HG03520 (cell line): ENCODE results near the gene ENDOD1.

Experiments used
- ATAC-seq: cut with Tn5 transposase; IDR thresholded peaks from one replicate; pipeline ENCODE4 v1.9.1; 2021; ENCODE audit warnings: mild to moderate bottlenecking, moderate library complexity; ENCODE audit not compliant: unreplicated experiment

Gene ENDOD1

DNA sequence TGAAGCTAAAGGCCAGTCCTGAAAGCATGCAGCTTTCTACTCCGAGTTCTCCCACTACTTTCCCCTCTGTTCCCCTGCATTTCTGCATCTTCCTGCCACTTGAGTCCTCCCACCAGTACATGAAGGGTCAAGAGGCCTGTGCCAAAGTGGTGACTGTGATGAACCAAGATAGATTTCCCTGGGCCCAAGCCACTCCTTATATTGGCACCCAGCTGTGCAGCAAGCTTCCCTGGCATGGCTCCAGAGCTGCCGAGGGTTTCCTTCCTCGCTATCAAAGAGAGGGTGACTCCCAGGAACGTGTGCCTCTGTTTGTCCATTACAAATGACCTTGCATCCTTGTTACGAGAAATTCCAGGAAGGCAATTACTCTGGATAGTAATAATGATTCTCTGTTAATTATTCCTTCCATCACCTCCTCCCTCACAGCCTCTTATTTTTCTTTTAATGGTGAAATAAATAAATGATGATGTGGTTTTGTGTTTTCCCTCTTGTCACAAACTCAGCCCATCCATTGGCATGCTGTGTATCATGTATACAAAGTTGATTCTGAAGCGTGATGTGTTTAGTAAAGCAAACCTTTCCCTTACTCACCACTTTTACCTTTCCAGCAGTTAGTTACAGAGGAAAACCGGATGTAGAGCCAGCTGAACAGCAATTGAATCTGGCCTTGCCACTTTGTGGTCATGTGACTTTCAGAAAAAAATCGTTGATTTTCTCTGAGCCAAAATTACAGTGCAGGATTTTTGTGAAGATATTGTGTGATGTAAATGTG, 14.7 kb upstream of the ENDOD1 start:
- ATAC-seq: no peak

DNA sequence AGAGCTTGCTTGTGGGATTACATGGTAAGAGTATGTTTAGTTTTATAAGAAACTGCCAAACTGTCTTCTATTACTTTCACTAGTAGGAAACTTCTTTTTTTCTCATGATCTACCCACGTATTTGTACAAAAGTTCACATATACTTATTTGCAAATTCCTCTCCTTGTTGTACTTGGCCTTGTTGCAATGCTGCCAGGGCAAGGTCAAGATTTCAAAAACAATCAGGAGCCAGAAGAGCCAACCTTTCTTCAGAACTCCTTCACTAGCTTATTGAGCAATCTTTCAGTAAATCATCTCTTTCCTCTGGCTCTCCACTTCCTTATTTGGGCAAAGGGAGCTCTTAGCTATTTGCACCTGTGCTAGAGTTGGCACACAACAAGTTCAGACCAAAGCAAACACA, 13.2 kb upstream of the ENDOD1 start:
- ATAC-seq: no peak

DNA sequence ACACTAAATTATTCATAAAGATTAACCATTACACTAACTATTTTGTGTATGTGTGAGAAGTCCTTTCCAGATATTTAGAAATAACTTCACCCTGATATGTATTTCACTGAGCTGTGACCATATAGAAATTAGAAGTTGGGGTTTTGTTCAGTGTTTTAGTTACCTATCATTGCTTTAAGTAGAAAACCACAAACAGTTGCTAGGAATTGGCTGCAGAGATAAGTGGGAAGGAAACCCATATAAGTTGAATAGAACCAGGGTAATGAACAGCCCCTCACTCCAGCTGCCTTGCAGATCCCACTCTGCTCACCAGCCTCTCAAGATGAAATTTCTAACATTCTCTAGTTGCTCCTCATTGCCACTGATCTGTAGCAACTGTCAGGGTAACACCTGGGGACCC, 12.7 kb upstream of the ENDOD1 start:
- ATAC-seq: no peak

DNA sequence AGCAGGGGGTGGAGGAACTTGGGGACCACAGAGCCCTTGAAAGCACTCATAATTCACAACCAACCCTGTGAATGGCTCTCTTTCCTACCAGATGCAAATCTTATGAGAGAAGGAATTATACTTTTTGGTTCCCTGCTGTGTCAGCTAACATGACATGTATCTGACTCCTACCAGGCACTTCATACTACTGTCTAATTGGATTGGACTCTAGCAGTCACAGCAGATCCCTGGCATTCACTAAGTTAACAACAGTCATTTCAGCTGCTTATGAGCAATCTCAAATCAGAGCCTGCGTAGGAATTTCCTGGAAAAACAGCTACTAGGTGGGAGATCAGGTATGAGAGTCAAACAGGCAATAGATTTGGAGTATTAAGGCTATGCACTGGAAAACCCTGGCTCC, 11.1 kb upstream of the ENDOD1 start:
- no peak for ATAC-seq

DNA sequence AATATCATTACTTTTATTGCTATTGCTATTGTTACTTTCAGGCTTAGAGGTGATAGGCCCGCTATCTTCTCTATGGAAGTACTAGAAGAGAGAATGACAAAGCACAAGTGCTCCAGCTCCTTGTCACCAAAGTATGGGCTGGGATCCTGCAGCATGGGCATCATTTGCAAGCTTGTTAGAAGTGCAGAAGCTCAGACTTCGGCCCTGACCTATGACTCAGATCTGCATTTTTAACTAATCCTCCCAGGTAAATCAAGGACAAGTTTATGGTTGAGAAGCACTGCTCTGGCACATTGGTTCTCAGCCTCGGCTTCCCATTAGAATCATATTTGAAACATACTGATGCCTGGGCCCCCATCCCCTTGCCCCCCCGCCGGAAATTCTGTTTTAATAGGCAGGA, 8.6 kb upstream of the ENDOD1 start:
- no peak for ATAC-seq

DNA sequence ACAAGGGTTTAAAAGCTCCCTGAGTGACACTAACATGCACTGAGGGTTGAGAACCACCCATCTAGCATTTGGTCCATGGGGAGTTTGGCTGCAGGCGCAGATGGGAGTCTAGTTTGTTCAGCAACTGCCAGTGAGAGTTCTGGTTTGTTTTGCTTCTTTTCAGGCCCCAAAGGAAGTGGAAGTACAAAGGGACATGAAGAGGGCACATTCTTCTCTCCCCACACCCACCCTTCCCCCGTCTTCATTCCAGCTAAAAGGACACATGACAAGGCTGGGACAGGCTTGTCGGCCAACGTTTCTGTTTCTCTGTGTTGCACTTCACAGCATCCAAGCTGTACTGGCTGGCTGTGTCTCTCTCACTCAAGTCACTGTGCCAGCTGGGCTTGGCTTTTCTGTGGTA, 8.2 kb upstream of the ENDOD1 start:
- no peak for ATAC-seq

DNA sequence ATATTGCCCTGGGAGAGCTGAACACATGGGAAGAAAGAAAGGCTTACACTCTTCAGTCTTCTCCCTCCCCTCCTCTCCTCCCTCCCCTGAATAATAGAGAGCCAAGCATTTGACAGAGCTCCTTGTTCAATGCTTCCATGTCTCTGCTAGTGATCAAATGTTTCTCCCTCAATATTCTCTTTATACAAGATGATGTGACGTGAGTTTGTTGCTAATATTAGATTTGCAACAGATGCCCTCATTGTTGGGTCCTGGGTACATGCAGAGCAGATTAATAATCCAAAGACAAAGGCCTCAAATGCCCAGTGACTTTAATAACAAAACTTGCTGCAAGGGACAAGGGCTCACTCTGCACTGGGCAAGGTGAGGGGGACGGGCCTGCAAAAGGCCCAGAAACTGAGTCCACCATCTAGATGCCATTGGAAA, 7.1 kb upstream of the ENDOD1 start:
- ATAC-seq: no peak

DNA sequence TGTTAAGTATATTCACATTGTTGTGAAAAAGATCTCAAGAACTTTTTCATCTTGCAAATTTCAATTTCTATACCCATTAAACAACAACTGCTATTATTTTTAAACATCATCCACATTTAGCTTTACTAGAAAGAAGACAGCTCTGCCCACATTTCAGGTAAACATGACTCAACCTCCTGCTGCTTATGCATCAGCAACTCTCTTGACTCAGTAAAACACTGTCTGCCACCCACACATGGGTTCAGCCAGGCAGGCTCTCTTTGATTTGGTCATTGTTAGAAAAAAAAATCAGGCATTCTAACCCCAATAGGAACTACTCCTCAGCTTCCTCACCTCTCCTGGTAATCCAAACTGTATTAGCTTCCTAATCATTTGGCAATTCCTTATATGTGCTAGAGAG, 5.1 kb upstream of the ENDOD1 start:
- peak; percentile 24 for ATAC-seq

DNA sequence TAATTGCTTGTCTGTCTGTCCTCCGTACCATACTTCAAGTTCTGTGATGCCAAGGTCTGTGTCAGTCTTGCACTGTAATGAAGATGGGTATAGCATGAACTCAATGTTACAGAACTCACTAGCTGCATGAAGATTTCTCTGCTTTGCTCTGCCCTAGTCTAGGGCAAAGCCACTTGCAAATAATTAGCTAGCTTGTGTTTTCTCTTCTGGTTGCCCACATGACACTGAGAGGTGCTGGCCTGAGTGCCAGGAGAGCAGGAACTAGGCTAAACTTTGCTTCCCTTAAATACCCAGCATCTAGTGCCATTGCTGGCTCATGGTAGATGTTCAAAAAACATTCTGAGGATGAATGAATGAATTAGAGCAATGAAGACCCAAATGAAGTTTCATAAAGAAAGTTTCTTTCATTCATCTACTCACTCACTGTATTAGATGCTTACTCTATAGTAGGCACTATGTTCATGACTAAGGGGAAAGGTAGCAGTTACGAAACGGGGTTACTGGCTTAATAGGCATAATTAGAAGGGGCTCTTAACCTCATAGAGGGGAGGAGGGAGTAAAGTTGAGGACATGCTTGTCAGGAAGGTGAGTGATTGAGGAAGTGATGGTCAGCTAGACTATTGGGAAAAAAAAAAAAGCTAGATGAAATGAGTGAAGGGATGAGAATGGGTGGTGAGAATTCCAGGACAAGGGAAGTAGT, 4.4 kb upstream of the ENDOD1 start:
- ATAC-seq: no peak

DNA sequence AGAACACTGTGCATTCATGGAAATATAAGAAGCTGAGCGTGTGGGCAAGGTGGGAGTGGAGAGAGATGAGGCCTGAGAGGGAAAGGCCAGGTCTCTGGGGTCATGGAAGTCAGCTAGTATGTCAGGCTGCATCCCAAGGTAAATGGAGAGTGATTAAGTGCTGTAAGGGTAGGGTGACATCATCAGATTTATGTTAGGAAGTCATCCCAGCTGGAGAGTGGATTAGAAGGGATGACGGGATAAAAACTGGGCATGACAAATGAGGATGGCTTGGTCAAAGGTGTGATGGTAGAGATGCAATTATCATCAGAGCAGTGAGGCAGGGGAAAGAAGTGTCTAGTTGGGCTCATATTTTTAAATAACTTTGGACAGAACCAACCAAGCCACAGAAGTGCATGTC, 3.5 kb upstream of the ENDOD1 start:
- no peak for ATAC-seq

DNA sequence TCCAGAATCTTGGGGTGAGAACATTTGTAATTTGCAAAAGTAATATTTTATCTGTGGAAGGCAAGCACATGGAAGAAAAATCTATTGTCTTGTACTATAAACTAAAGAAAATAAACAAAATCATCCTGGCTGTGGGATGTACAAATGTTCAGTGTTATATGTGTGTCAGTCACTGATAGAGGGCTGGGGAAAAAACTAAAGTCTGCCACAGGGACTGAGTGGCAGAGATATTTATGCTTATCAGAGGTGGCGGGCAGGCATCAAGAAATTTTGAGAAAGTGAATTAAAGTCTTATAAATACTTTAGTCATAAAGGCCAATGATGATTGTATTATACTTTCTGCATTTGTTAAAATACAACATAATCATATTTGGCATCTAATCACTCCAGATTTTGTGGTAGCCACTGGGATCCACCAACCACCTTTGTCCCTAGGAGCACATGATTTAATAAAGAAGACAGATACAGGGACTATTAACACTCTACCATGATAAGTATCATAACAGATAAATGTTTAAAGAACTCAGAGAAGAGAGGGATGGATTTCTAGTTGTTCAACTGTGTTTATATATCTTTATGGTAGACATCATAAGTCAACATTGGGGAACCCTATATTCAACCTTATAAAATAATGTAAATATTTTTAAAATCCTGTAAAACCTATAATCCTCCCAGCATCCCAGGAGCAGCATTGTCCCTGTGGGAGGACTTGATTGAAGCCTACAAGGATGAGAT, 2.6 kb upstream of the ENDOD1 start:
- no peak for ATAC-seq

DNA sequence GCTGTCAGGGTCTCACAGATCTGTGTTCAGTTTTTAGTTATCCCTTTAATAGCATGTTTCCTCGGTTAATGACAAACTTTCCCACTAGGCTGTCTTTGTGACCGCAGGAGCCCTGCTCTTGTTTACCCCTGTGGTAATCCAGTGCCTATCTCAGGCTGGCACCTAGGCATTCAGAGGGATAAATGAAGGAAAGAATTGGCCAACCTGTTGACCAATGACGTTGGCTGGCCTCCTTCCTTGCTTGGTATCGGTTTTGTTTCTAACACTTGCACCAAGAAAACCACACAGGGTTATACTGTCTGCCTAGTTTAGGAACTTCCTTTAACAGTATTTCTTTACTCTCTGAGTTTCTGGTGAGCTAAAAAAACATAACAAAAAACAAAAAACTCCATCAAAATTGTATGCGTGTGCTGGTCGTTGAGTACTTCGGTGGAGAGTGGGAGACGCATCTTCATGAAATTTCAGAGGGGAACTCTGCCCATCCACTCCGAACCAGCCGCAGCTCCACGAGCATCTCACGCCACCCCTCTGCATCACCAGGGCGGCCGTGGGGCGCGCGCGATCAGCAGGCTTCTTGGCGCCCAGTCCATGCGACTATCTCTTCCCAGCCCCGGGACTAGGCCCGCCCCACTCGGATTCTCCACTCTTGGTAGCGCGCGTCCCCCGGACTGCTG, 563 bp upstream of the ENDOD1 start:
- peak; percentile 46 for ATAC-seq

DNA sequence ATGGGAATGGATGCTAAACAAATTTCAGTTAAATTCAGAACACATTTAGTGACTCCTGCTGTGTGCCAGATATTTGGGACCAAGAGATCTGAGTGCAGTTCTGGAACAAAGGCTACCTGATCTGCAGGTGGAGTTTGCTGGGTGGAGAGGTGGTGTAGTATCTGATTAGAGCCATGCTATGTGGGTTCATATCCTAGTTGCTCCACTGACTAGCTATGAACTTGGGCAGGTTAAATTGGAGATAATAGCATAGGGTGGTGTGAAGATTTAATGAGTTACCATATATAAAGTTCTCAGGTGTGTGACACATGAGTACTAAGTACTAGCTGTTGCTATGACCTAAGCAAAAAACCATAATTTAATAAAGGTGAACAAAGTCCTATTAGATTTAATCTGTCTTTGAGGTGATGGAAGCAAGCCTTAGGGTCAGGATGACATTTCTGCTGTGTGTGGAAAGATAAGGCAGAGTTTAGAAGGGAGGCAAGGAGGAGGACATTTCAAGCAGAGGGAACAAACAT, 2.1 kb downstream of the ENDOD1 start:
- no peak for ATAC-seq

DNA sequence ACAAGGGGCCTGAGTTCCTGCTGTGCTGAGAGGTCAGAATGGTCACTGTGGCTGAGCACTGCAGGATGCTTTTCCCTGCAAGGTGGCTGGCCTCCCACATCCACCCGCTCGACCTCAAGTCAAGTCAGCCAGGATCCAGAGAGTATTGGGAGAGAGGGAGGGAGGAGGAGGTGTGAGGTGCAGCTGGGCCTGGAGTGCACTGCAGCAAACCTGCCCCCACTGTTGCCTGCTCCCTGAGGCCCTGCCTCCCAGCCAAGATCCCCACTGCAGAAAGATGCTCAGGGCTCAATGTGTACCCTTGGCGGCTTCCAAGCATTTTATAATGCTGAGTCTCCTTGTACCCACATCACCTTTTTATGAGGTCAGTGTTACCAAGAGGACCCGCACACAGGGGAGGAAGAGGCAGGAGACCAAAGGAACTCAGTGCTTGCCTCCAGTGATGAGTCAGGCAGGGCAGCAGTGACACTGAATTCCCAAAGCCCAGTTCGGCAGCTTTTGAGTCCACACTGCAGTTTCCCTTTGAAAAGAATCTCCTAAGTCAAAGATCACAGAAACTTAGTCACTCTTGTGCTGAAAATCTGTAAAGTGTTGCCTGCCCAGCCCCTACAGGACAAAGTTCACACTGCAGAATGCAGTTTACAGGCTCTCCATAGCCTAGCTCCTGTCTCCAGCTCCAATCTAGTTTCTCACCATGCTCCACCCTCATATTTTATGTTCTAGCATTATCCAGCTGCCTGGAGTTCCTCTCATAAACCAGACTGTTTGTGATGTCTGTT, 3.1 kb downstream of the ENDOD1 start:
- ATAC-seq: no peak

DNA sequence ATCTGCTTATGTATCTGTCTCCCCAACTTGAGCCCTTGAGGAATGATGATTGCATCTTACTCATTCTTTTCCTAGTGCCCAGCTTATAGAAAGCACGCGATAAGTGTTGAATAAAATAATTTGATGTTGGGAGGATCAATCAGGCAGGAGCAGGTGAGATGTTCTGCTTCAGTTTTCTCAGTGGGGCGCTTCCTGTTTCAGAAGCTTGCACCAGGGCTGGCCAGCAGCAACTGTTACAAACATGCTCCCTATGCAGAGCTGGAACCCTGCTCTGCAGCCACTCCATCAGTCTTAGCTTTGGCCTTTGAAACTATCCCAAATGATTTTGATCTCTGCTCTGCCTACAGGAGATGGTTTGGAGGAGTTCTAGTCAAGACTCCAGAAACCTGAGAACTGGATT, 3.9 kb downstream of the ENDOD1 start:
- no peak for ATAC-seq

DNA sequence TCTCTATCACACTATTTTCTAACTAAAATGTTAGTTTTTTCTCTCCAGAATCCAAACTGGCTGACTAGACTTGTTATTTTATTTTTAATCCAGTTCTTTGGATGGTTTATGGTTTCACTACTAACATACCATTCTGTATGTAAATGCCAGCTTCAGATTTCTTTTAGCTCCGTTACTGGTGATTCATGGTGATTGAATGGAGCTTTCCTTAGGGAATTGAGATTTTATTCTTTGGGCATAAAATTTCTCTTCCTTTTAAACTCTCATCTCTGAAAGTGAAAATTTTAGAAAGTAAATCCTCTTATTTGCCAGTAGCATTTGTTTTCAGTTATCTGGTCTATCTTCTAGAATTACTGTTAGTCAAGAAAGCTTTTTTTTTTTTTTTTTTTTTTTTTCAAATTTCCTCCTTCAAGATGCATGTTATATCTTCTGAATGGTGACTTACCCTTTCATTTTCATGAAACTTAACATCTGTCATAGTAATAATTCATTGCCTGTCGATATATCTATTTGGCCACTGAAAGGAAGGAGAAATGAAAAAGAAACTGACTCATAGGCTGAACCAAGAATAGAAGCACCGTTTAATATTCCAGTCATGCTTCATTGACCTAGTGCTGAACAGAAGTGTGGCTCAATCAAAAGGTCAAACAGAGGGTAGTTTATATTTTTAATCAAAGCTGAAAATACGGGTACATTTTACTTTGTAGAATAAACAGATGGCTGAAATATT, 6.4 kb downstream of the ENDOD1 start:
- peak; percentile 86 for ATAC-seq

DNA sequence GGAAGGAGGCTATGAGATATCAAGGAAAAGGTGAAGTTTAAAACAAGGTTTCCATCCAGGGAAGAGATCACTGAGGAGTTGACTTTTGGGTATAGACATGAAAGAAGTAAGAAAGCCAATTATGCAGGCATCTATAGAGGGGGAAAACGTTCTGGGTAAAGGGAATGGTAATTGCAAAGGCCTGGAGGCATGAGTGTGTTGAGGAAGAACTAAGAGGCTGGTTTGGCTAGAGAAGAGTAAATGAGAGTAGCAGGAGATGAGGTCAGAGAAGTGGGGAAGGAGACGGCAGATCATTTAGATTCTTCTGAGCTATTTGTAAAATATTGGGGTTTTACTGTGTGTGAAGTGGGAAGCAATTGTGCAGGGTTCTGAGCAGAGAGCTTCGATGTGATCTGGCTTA, 7.6 kb downstream of the ENDOD1 start:
- no peak for ATAC-seq

DNA sequence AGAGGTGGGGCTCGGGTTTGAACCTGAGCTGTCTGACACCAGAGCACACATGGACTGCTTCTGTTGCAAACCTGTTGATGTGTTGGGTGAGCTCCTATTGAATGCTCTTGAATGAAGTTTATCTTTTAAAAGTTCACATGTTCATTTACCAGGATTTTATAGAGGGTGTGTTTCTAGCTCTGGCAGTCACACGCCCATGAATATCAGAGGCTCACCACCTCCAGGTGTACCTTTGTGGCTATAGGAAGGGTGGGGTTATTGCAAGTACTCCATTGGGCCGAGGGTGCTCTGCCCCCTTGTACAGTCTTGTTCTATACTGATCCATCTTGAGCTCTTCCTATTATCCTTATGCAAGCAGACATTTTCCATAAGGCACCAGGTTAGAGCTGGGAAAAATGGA, 9.2 kb downstream of the ENDOD1 start:
- no peak for ATAC-seq

DNA sequence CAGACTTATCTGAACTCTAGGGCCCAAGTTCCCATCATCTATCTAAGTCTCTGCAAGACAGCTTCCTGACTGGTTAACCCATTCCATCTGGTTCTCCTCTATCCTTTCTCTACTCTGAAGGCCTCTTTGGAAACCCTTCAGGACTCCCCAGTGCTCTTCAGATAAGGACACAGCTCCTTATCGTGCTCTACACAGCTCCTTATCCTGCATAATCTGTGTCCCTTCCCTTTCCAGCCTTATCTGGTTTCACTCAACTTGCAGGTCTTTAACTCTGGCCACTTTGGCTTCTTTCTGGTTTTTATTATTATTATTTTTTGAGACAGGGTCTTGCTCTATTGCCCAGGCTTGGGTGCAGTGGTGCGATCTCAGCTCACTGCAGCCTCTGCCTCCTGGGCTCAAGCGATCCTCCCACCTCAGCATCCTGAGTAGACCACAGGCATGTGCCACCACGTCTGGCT, 10.6 kb downstream of the ENDOD1 start:
- ATAC-seq: no peak
